Hematopoietic multipotent progenitor cell treated with erythropoietin and hydrocortisone succinate and interleukin-3 and kit ligand, for 17 days (in vitro differentiated cells): ENCODE results near the gene KRT78.
"Not testable (repeated sequence)": the region's sequence is repeated elsewhere in the genome, so short reads cannot be mapped to it uniquely, and the experiment has no call there.

Experiments
- DNase-seq: peaks from one replicate; pipeline ENCODE4 v3.0.0-alpha.2; 2015; ENCODE audit warnings: low spot score

The KRT78 gene, protein sequence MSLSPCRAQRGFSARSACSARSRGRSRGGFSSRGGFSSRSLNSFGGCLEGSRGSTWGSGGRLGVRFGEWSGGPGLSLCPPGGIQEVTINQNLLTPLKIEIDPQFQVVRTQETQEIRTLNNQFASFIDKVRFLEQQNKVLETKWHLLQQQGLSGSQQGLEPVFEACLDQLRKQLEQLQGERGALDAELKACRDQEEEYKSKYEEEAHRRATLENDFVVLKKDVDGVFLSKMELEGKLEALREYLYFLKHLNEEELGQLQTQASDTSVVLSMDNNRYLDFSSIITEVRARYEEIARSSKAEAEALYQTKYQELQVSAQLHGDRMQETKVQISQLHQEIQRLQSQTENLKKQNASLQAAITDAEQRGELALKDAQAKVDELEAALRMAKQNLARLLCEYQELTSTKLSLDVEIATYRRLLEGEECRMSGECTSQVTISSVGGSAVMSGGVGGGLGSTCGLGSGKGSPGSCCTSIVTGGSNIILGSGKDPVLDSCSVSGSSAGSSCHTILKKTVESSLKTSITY

DNA sequence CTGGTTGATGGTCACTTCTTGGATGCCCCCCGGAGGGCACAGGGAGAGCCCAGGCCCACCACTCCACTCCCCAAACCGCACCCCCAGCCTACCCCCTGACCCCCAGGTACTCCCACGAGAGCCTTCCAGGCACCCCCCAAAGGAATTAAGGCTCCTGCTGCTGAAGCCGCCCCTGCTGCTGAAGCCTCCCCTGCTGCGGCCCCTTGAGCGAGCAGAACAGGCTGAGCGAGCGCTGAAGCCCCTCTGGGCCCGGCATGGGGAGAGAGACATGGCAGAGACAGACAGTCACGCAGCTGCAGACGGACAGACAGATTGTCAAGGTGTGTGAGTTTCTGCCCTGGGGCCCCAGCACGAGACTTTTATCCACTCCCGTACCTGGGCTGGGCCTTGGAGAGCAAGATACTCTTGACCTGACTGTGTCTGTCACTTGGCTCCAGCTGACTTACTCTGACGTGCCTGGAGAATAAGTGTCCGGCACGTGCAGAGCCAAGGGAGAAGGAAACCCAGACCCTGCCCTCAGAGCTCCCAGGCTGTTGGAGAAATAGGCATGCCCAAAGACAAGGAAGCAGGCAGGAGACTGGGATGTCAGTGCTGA is at the start of gene KRT78:
TSS of gene KRT78 (minus strand) at position 334 of the 595 bp plus-strand sequence. CDS start at position 270, 64 bp downstream.
- no peak for DNase-seq

DNA sequence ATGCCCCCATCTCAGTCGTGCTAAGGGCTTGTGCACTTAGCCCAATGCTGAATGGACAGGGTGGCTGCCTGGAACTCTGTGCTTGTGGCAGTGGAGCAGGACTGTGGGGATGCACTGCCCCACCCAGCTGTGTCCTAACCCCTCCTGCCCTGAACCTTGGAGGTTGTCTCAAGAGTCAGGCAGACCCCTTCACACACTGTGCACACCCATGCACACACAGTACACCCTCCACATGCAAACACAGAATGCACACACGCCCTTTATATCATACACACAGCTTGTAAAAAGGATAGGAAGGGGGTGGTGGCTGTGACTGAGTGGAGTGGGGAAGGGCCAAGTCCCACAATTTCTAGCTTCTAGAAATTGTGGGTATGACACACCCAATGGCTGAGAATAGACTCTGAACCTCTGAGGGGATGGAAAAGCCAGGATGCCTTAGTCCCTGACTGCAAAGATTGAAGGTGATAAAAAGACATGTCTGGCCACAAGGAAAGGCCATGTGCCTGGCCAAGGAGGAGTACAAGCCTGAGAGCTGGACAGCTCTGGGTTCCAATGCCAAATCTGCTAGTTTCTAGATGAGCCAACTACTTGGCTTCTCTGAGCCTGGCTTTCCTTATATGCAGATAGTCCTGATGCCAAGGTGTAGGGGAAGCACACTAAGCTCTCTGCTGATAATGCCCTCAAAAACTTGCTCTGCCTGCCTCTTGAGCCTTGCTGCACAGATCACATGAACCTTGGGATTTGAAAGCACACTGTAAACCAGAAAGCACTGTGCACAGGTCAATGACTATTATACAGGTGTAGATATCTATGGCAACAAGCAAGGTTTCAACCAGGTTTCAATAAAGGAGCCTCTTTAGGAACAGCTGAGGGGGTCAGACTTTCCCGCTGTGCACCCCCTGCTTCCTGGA is 47.7 kb upstream of the KRT78 start:
- no peak for DNase-seq

DNA sequence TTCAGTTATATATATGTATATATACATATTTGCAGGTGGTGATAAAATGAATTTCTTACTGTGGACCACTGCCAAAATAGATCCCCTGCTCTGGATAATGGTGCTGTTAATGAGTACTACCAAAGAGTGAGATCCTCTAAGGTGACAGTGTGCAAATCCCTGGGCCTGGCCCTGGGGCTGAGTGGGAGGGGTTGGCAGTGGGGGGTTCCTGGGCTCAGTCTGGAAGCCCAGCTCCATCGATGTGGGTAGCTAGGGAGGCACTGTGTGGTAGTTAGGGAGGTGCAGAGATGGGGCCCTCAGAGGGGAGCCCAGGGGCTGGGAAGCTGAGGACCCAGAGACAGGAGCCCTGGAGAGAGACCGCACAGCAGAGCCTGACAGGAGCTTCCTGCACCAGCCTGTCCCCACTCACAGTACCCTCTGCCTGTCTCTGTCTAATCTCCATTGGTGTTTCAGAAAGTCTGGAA is 47.0 kb upstream of the KRT78 start:
- no peak for DNase-seq

DNA sequence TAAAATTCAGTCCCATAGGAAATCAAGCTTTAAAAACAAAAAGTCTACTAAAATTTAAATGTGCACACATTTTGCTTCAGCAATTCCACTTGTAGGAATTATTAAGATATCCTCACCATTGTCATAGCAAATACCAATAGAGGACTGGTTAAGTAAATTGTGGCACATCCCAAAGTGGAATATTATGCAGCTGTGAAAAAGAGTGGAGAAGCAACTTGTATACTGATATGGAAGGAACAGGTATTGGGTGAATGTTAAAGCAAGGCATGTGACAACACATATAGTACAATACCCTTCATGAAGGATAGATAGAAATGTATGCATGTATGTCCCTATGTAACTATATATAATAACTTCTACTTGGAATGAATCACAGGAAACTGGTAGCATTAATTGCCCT is 44.2 kb upstream of the KRT78 start:
- no peak for DNase-seq

DNA sequence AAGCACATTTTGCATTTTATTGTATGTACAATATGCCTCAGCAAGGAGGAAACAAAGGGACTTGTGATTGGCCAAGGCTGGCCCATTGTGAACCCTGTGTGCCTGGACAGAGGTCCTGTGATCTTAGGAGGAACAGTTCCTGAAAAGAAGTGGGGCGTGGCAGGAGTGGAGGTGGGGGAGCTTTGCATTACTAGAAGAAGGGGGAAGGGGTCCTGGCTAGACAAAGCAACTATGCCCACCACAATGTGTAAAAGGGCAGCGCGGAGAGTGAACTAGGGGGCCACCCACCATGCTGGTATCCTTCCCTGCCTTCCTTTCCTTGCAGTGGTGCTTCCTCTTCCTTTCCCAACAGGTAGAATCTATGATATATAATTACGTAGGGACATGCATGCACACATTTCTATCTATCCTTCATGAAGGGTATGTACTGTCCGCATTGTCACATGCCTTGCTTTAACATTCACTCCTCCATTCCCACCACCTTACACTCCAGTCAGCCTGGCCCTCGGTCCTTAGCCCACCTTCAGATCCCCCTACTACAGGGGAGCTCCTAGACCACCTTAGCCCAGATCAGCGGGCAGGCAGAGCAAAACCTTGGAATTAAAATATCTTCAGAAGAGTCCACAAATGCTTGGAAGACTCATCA is 43.5 kb upstream of the KRT78 start:
- no peak for DNase-seq

DNA sequence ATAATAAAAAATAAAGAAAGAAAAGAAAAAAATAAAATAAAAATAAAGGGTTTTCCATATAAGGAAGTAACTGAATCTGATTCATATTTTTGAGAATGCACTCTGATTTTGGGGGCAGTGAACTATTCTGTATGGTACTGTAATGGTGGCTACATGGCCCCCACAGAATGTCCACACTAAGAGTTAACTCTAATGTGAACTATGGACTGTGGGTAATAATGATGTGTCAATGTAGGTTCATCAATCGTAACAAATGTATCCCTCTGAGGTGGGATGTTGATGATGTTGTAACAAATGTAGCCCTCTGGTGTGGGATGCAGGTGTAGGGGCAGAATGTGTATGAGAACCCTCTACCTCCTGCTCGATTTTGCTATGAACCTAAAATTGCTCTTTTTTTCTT is 42.2 kb upstream of the KRT78 start:
- DNase-seq = no peak

DNA sequence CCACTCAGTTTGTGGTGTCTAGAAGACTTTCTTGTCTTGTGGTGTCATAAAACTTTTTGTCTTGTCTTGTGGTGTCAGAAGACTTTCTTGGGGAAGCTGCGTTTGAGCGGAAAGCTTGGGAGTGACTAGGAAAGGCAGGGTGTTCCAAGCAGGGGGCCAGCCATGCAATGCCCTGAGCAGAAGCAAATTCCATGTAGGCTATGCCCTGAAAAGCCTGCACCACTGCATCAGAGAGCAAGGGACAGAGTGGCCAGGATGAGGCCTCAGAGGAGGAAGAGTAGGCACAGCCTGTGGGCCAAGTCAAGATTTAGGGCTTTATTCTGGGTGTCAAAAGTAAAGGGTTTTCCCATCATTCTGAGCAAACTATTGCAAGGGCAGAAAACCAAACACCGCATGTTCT is 41.6 kb upstream of the KRT78 start:
- DNase-seq = no peak

DNA sequence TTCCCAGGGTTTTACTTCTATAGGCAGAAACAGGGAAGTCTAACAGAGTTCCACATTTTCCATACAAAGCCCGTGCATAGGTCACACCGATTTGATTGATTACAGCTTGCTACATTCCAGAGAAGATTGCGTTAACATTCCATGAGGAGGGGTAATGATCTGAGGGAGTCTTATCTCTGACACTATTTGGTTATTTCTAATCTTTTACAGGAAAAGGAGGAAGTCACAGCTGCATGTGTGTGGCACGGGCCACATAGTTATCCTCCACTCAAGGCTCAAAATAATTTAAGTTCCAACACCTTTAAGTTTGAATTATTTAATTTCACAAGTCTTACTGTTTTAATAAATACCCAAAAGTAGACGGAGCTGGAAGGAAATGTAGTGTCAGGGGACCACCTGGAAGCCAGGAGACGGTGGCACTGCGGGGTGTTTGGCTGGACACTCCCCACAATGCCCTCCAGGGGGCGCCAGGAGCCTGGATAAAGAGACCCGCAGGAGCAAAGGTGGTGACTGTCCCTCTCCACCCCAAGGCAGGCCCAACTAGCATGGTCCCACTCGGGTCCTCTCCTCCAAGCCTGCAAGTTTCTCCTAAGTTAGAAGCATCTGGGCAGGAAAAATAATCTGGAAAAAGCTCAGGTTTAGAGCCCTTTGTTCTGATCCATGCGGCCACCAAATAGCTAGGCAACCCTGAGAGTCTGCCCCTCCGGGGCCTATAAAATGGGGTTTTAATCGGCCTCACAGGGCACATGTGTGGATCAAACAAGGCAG is 35.9 kb upstream of the KRT78 start:
- DNase-seq = peak; percentile 77

DNA sequence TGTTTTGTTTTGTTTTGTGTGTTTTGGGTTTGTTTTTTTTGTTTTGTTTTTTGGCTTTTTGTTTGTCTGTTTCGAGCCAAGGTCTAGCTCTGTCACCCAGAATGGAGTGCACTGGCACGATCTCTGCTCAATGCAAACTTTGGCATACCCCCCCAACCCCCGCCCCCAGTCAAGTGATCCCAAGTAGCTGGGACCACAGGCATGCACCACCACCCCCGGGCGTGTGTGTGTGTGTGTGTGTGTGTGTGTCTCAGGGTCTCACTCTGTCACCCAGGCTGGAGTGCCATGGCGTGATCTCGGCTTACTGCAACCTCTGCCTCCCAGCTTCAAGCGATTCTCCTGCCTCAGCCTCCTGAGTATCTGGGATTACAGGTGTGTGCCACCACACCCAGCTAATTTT is 31.7 kb upstream of the KRT78 start:
- DNase-seq = not testable (repeated sequence)

DNA sequence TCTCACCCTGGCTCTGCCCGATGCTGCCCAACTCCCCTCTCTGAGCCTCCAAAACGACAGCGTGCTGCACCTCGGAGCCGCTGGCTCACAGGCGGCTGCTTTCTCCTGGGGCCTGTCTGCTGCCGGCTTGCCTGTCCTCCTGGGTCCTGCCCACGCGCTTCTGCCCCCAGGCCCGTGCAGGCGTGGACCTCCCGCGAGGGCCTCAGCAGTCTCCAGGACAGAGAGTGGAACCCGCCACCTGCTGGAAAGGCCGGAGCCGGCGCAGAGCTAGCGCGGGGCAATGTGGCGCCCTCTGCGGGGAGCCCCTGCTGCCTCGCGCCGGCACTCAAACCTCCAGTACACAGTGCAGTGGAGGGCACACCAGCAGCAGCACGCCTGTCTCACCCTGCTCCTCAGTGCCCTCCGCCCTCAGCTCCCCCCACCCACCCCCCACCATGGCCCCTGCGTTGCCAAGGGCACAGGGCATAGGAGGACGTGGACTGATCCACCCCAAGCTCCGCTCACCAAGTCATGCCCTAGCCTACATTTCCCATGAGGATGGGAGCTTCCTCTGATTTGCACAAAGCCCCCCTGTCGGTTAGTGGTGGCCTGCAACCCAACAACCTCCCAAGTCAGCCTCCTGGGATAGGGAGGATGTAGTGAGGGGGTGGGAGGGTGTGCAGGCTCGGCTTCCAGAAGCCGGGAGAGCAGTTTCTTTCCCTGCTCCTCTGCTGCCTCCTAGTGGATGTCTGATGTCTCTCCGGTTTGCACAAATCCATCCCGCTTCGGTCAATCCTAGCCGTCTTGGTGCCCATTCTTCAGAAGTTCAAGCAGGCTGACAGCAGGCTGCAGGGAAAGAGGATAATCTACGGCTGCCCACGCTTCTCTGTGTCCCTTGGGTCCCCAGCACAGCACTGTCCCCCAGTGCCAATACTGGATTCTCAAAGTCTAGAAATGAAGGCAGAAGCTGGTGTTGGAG is 30.9 kb upstream of the KRT78 start:
- DNase-seq = peak; percentile 86

DNA sequence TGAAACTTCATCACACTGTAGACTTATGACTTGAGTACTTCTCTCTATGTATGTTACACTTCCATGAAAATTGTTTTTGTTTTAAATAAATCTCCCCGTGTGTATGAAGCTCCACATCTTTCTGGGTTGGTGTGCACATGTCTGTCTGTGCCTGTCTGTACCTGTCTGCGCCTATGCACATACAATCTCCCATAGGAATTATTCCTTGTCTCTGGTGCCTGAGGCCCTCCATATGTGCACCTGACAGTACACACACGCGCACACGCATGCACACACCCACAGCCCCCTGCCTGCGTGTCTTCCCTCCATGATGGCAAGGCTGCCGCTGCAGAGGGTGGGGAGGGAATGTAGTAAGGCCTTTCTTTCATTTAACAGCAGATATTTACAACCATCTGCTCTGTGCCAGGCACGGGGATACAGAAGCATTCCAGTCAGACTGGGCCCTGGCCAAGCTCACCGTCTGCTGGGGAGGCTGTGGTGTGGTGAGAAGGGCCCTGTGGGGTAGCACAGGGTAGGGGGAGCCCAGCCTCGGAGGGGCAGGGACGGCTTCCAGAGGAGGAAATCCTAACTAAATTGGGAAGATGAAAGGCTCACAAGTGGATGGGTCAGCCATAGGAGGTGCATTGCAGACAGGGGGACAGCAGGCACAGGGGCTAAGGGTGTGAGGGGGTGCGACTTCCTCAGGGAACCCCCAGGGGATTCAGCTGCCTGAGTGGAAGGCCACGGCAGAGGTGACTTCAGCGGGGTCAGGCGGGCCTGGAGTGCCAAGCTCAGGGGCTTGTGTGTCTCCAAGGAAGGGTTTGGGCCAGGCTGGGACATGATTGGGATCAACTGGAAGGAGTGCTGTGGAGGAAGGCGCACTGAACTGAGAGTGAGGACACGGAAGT is 30.0 kb upstream of the KRT78 start:
- no peak for DNase-seq

DNA sequence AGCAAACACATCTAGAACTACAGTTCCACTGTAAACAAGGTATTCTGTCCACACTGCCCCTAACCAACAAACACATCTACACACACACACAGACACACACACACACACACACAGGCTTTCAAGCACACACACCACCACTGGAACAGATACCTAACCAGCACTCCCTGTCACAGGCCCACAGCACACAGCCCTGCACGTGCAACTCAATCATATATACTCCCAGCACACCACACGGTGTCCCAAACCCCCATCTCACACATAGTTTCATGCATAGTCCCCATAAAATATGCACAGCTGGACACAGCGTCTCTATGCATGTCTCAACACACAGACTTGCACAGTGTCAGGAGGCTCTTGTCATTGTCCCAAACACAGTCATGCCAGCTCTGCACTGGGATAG is 28.4 kb upstream of the KRT78 start:
- no peak for DNase-seq

DNA sequence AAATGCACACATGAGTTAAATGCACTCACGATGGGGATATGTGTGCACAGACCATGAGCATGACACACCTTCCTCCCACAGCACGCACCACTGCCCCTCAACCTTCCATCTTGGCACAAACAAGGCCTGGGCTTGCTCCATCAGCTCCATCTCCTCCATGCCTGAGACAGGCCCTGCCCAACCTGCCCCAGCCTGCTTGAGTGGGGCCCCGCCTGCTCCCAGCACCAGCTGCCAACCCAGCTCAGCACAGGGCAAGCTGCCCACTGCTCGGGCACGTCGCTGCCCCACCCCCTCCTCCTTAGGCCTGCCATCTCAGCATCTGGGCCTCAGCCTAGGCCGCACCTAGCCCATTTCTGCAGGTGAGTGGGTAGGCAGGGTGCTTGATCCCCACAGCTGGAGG is 27.6 kb upstream of the KRT78 start:
- DNase-seq = peak; percentile 43

DNA sequence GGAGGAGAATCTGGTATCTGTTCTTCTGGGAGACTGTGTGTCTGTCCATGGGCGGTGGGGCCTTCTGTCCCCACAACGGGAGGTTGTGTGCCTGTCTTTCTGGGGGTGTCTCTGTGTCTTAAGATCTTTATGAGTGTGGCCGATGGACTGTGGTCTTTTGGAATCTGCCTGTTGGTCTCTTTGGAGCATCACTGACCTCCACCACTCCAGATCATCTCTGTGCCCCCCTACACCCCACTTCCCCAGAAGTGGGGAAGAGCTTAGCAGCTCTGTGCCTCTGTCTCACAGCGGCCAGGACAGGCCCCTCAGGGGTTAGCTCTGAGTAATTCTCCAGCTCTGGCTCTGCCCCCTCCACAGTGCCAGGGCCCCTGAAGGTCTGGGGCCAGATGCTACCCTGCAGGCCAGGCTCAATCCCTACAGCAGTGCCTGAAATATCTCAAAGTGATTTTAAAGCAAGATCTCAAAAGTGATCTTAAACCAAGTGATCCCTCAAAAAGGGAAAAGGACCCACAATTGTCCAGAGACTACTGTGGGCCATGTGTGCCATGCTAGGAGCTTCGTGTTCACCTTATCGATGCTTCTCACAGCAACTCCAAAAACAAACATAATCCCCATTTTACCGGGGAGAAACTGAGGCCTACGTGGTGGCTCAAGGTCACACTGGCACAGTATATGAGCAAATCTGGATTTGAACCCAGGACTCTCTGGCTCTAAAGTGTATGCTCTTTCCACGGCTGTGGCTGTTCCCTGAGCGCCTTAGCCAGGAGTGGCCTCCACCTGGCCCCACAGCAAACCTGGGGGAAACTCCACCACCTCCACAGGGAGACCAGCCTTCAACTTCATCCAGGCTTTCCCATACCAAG is 26.0 kb upstream of the KRT78 start:
- no peak for DNase-seq

DNA sequence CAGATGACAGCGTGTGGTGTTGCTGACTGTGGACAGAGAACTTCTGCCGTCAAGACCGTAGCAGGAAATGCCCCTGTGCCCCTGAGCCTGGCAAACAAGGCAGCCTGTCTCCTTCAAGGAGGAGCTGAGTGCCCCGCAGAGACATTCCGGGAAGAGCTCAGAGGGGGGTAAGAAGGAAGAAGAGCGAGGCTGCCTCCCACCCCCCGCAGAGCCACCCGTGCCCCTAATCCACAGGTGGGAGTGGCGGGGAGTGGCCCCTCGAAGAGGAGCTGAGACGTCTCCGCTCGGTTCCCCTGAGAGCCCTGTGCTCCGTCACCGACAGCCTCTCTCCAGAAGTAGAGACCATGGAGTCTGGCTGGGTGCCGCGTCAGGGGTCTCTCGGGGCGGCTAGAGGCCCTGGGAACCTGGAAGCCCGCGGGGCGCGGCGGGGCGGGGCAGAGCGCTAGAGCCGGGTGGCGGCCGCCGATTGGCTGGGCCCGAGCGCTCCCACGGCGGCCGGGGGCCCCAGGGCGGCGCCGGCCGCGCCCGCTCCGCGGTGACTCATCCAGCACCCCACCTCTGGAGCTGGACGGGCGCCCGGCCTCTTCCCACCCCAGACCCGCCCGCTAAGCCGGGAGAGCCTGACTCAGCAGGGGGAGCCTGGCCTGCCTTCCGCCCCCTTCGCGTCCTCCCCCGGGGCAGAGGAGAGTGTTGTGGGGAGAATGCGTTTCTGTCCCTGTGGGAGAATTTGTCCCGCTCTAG is 25.2 kb upstream of the KRT78 start:
- DNase-seq = peak; percentile 92

DNA sequence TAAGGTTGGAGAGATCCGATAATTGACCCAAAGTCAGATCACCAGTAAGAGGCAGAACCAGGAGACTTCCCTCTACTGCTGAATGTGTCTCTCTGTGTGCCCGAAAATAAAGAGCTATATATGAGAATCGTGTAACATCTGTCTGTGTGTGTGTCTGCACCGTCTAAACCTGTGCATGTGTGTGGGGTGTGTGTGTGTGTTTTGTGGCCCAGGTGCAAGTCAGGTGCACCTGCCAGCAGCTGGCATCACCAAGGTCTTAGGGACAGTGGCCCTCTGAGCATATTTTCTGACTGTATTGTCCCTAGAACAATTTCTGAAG is 24.7 kb upstream of the KRT78 start:
- no peak for DNase-seq

DNA sequence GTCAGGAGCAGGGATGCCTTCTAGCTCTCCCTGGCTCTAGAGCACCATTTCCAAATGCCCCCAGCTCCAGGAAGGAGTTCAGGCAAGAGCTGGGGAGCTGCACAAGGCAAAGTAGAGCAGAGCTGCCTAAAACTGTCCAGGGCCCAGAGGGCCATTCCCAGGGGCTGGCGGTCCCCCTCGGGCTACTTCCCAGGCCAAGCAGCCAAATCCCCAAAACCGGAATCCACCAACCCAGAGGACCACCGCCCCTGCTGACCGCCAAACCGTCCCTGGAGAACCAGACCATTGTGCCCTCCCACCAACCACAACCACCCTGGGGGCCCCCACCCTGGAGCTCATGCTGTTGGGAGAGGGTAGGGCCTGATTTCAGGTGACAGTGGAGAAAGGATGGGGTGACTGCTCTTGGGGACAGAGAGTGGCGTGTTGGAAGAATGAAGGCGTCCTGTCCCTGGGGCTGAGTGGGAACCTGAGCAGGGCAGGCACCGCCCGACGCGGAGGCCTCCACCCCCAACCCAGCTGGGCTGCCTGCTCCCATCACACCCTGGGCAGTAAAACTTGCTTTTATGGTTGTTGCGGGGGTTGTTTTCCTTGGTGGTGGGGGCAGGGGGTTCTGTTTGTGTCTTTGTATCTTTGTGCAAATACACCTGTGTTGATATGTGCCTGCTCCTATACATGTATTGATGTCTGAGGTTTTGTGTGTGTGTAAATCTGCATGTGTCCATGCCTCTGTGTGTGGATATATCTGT is 24.0 kb upstream of the KRT78 start:
- no peak for DNase-seq
